A673 (cell line): Measurements from ENCODE around the gene LSM8.

Experiments used
- EZH2 ChIP-seq: fragments of 200-600 bp; sonication (generic); IDR thresholded peaks from 2 replicates; pipeline ENCODE4 v1.6.1; 2017; ENCODE audit warnings: borderline replicate concordance, low read depth, mild to moderate bottlenecking, mixed read lengths, antibody characterized with exemption, low read length; ENCODE audit not compliant: poor library complexity, severe bottlenecking
- TF ChIP-seq, protein P1 (sequence below): fragments of 300-800, 200-600 bp; sonication (generic); conservative IDR thresholded peaks from 2 replicates; pipeline ENCODE4 v1.5.1; 2017; ENCODE audit warnings: low read depth, mild to moderate bottlenecking, antibody characterized with exemption, low read length, moderate library complexity, mixed read lengths

DNA sequence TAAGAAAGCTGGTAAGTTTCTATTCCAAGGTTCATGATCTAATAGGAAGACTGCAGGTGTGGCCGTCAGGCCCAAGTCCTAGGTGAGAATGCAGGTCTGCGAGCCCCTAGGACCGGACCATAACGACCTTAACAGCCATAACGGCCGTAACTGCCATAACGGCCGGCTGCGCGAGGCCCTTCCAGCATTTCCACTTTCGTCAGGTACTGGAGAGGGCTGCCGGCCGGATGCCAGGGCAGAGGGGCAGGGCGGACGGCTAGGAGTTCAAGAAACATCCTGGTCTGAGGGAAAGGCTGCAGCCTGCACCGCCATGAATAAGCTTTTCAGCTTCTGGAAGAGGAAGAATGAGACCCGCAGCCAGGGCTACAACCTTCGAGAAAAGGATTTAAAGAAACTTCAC lies 40.6 kb downstream of the LSM8 start, which contains the start of gene ANKRD7:
- TF ChIP-seq, protein P1, sequence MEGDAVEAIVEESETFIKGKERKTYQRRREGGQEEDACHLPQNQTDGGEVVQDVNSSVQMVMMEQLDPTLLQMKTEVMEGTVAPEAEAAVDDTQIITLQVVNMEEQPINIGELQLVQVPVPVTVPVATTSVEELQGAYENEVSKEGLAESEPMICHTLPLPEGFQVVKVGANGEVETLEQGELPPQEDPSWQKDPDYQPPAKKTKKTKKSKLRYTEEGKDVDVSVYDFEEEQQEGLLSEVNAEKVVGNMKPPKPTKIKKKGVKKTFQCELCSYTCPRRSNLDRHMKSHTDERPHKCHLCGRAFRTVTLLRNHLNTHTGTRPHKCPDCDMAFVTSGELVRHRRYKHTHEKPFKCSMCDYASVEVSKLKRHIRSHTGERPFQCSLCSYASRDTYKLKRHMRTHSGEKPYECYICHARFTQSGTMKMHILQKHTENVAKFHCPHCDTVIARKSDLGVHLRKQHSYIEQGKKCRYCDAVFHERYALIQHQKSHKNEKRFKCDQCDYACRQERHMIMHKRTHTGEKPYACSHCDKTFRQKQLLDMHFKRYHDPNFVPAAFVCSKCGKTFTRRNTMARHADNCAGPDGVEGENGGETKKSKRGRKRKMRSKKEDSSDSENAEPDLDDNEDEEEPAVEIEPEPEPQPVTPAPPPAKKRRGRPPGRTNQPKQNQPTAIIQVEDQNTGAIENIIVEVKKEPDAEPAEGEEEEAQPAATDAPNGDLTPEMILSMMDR: no peak
- no peak for TF ChIP-seq EZH2
